Cardiac fibroblast (primary cell): ENCODE results near the gene OR2AP1.

Experiments used
- DNase-seq, 2 donors: peaks; one replicate each; pipeline versions ENCODE4 v3.0.0 to v3.0.0-alpha.2; 2010; ENCODE audit warnings: low read depth in 2 of 2
- H3K4me3 ChIP-seq, 2 donors: replicated peaks in 1 of 2; 1 replicate in 1 of 2; 2 replicates in 1 of 2; pipeline ENCODE4 v1.5.1; 2011; ENCODE audit warnings: low read depth in 2 of 2, low read length in 2 of 2, mild to moderate bottlenecking in 2 of 2, moderate library complexity in 1 of 2
- TF ChIP-seq, protein P1 (sequence below): IDR thresholded peaks from one replicate; pipeline ENCODE4 v1.5.1; 2011; ENCODE audit warnings: low read depth, mild to moderate bottlenecking, low read length, inconsistent platforms

OR2AP1 gene

DNA sequence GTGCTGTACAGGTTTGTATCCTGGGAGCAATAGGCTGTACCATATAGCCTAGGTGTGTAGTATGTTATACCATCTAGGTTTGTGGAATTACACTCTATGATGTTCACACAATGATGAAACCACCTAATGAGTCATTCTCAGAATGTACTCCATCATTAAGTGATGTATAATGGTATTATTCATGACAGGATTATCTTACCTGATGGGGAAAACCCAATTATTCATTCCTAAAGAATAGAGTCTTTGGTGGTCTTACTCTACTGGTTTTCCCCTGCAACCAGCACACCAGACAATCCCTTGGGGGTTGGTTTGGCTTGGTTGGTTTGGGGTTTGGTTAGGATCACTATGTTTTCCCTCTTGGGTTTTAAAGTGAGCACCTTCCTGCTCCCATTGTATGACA lies 51.8 kb downstream of the OR2AP1 start:
- TF ChIP-seq, protein P1, sequence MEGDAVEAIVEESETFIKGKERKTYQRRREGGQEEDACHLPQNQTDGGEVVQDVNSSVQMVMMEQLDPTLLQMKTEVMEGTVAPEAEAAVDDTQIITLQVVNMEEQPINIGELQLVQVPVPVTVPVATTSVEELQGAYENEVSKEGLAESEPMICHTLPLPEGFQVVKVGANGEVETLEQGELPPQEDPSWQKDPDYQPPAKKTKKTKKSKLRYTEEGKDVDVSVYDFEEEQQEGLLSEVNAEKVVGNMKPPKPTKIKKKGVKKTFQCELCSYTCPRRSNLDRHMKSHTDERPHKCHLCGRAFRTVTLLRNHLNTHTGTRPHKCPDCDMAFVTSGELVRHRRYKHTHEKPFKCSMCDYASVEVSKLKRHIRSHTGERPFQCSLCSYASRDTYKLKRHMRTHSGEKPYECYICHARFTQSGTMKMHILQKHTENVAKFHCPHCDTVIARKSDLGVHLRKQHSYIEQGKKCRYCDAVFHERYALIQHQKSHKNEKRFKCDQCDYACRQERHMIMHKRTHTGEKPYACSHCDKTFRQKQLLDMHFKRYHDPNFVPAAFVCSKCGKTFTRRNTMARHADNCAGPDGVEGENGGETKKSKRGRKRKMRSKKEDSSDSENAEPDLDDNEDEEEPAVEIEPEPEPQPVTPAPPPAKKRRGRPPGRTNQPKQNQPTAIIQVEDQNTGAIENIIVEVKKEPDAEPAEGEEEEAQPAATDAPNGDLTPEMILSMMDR: no peak
- peak in 1 of 2 donors; percentile 19 for DNase-seq
- H3K4me3 ChIP-seq: no peak overlapping the region
